Medulla oblongata (tissue), 1 donor: ENCODE data around the gene THAP11.
A peak's percentile ranks its signal among the peaks of the same experiment; 100 is the strongest.

Source experiments
- DNase-seq: peaks from one replicate; pipeline ENCODE4 v3.0.0-alpha.2; 2015; ENCODE audit errors: extremely low spot score

Gene THAP11

DNA sequence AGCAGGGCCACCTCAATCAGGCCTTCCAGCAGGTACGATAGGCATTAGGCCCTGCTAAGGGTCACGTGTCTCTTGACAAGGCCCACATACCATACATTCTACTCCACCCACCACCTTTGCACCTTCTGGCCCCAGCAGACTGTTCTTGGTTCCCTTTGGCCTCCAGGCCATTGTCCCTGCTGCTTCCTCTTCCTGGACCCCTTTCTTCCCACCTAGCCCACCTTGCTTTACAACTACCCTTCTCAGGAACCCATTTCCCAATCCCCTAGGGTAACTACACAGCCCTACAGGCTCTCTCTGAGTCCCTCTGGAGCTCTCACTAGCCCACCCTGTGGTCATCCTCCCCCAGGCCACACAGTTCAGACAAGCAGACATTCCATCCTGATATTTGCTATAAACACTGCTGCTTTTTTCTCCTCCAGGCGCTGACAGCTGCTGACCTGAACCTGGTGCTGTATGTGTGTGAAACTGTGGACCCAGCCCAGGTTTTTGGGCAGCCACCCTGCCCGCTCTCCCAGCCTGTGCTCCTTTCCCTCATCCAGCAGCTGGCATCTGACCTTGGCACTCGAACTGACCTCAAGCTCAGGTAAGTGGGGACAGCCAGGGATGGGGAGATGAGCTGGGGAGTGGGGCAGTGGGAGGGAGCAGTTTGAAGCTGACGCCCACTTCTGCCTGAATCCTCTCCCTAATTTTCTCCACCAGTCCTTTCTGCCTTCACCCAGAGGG, 41.2 kb downstream of the THAP11 start:
- DNase-seq, result no peak

DNA sequence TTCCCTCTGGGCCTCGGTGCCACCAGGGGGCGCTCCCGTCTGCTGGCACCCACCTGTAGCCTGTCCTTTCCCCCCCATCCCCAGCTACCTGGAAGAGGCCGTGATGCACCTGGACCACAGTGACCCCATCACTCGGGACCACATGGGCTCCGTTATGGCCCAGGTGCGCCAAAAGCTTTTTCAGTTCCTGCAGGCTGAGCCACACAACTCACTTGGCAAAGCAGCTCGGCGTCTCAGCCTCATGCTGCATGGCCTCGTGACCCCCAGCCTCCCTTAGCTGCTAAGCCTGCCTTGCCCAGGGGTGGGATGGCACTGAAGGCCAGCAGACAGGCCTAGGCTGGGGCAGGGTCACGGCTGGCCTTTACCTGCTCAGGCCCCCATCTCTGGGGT, 41.7 kb downstream of the THAP11 start:
- no peak for DNase-seq

- DNase-seq, result peak; percentile 88
These were observed 42.6 kb downstream of the THAP11 start, which contains the start of gene NRN1L for GRCh38 chr16:67884684-67885083. TSS of gene NRN1L (plus strand) at chr16:67884885. CDS start at chr16:67884904, 19 bp downstream.

- no peak for DNase-seq
These were observed 43.4 kb downstream of the THAP11 start for GRCh38 chr16:67885545-67885944.

DNA sequence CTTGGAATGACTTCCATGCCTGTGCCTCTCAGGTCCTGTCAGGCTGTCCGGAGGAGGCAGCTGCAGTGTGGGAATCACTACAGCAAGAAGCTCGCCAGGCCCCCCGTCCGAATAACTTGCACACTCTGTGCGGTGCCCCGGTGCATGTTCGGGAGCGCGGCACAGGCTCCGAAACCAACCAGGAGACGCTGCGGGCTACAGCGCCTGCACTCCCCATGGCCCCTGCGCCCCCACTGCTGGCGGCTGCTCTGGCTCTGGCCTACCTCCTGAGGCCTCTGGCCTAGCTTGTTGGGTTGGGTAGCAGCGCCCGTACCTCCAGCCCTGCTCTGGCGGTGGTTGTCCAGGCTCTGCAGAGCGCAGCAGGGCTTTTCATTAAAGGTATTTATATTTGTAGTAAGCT, 43.9 kb downstream of the THAP11 start:
- no peak for DNase-seq

DNA sequence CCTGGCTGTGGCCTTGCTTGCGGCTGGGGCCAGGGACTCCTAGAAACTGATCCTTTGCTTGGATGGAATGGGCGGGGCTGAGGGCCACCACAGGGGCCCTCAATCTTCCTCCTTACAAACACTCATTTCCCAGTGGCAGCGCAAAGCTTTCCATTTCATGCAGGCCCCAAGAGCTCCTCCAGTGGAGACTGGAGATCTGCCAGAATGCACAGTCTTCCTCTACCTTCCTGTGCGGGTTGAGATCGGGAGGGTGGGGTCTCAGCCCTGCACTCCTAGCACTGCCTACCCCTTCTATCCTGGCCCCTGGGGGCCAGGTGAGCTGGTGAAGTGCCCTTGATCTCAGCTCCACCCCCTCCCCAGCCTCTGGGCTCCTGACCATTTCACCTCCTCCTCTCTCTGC, 44.3 kb downstream of the THAP11 start:
- DNase-seq, result no peak

DNA sequence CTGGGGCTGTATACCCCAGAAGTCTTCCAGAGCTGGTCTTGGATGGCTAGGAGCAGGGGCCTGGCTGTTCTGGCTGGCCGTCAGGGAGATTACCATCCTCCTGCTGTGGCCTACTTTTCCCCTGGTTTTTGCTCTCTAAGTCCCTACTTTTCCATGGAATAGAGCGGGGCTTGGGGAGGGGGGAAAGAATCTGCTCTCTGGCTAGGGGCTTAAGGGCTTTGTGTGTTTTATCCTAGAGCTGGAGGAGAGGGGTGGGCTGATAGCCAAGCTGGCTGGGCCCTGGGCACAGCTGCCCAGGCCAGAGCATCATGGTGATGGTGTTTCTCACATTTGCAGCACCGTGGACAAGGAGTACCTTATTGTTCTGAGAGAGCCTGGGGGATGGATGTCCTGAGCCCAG, 46.2 kb downstream of the THAP11 start:
- DNase-seq, result no peak

DNA sequence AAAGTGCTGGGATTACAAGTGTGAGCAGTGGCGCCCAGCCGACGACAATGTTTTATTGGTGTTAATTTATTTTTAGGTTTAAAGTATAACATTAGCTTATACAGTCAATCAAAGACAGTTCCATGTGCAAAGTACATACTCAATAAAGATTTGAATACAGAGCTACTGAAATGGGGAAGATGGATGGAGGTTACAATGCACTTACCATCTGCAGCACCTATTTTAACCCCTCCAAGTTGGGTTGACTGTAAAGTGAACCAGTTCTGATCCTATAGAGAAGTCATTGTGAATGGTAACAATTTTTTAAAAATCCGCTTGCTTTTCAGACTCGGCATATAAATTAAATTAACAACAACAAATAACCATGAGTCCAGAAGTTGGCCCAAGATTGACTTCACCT, 50.3 kb downstream of the THAP11 start:
- DNase-seq, result no peak

GRCh38 chr16:67892899-67893742, 51.0 kb downstream of the THAP11 start, which contains the start of gene PSKH1:
TSS of gene PSKH1 (plus strand) at chr16:67893254. CDS start at chr16:67908750, 15,496 bp downstream.
- DNase-seq, result peak; percentile 98
